CD4-positive, alpha-beta T cell treated with Interleukin-17A for 1 hour (primary cell): ENCODE measurements around the gene PHLDB2.

Experiments used
- DNase-seq: peaks from one replicate; pipeline ENCODE4 v3.0.0-alpha.2; 2020

The PHLDB2 gene

DNA sequence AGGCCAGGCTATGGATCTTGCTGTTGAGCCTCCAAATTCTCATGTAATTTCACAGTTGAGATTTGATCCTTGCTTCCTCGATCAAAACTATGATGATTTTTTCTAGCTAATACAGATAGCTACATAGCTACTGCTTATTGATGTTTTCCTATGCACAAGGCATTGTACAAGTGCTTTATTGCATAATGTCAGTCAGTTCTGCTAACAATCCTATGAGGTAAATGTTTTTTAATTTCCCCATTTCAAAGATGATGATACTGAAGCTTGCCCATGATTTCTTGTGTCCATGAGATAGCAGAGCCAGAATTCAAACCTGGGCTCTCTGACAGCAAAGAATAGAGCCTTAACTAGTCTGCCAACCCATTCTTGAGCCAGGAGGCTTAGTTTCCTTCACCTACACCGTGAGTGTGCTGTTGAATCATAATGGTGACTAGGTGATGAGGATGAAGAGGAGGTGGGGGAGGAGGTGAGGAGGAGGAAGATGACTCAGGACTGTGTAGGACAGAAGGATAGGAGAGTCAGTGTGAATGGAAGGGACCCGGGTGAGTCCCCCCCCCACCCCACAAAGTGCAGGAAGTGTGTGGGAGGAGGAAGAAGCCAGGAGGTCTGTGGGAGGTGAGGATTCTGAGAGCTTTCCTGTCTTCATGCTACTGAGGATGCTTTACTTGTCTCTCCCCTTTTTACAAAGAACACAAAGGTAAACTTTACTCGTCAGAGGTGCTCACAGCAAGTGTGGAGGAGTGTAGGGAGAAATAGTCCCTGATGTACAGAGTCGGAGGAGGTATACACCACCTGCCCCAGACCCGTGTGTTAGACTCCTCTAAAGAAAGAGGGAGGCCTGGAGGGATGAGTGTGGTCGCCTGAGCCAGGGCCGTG is 143.3 kb downstream of the PHLDB2 start:
- peak; percentile 3 for DNase-seq

DNA sequence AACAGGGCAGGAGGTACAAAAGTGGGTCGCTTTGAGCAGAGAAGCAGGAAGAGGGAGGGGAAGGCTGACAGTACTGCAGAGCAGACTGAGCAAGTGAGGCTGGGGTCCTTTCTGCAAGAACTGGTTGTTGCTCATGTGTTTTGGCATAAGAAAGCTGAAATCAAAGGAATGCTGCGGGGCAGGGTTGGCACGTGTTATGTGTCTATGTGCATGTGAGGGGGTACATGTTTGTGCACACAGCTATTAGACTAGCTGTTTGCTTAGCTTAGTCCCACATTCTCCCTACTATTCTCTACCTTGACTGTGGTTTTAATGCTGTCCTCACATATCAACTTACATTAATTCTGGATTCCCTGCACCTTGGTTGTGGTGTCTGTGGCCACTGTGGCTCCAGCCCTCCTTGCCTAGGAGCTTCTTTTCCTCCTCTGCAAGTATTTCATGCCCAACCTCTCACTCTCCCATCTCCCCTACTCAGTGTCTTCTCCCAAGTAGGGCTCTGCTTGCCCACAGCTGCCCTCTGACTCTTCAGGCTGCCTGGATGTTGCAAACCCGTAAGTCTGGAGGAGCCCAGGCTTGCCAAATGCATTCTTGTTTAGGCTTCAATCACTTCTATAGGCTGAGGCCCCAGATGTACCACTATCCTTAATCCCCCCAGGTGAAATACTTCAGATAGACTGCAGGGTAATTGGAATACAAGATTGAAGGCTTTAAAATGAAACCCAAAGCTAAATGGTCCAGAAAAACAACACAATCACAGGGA is 144.4 kb downstream of the PHLDB2 start:
- no peak for DNase-seq

DNA sequence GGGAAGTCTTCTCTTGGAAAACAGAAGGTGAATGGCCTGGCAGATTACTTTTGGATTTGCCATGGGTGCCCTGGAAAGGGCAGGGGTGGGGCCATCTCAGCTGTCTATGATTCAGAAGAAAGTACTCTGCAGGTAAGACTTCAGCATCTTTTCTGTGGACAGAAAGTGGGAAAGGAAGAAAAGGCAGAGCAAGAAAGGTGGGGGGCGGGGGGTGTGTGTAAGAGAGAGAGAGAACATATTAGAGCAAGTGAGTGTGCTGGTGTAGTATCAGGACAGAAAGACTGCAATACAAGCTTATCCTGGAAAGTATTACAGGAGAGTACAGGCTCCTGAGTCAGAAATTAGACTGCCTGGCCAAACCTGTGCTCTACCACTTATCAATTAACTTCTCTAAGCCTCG is 145.1 kb downstream of the PHLDB2 start:
- DNase-seq = no peak

DNA sequence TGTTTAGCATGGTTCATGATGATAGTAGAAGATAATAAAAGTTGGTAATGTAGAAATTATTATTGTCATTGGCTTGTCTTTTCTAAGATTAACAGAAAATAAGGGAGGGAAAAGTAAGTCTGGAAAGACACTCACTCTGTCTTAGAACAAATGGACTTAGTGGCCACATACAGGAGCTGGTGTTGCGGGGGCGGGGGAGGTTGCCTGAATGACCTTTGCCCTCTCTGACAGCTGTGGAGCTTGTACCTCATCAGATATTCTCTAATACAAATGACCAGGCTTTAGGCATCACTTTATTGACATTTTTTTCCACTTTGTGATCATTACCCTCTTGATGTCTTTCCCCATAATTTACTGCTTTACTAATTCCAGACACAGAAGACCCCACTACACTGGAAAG is 145.6 kb downstream of the PHLDB2 start:
- DNase-seq = no peak

DNA sequence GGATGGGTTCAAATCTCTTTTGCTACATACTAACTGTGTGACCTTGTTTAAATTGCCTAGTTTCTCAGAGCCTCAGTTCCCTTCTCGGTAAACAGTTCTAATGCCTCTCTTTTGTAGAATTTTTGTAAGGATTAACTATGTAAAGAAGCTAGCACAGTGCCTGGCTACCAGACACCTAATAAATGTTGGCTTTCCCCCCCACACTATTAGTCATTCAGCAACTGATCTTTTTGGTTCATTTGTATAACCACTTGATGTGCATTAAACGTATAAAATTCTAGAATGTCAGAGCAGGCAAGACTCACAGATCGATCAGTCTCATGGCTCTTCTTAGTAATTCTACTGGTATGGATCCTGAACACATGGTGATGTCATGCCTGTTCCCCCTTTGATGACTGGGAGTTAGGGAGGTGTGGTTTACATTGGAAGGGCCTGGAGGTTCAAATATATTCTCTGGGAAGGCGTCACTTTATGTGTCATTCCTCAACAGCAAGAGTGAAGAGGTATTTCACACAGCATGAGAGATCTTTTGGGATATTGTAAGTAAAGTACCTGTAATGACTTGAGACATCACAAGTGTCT is 146.1 kb downstream of the PHLDB2 start:
- DNase-seq = no peak

DNA sequence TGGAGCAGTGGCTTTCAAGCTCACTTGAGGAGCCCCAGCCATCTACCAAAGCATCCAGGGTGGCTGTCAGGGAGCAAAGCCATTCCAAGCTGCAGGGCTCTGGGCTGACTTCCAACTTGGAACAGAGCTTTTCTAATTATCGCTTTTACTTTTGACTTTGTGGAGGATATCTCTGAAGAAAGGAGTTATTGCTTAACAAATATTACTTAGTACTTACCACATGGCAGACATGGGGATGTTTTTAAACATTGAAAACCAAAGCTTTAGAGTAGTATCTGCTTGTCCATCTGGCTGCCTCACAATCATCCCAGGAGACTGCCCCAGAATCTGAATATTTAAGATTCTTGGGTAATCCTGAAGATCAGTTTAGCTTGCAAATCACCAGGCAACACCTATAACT is 148.6 kb downstream of the PHLDB2 start:
- DNase-seq = no peak

DNA sequence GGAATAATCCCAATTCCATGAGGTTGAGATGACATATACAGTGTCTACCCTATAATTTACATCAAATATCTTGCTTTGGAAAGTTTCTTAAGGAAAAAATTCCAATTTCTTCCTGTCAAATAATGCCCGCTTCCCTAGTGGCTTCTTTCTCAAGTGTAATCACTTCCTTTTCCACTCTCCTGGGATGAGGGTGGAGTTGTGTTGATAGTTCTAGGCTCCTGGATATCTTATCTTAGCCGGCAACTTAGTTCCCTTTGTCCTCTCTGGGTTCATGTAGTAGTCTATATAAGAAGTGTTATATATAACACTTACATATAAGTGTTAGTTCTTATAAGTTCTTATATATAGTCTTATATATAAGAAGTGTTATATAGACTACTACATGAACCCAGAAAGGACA is 150.6 kb downstream of the PHLDB2 start:
- no peak for DNase-seq

DNA sequence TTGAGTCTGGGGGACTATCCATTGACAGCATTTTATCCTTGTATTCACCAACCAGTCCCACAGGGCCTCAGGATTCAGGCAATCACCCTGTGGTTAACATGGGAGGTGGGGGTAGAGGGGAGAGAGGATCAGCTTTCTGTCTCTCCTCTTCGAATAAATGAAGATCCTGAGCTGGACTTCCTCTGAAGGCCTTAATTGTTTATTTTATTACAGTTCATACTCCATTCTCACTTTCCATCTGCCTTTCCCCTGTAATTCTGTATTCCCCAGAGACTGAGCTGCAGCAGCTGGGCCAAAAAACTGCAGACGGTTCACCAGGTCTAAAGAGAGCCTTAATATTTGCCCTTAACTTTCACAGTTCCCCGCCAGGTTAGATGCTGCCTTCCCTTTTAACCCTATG is 151.6 kb downstream of the PHLDB2 start:
- DNase-seq = no peak

DNA sequence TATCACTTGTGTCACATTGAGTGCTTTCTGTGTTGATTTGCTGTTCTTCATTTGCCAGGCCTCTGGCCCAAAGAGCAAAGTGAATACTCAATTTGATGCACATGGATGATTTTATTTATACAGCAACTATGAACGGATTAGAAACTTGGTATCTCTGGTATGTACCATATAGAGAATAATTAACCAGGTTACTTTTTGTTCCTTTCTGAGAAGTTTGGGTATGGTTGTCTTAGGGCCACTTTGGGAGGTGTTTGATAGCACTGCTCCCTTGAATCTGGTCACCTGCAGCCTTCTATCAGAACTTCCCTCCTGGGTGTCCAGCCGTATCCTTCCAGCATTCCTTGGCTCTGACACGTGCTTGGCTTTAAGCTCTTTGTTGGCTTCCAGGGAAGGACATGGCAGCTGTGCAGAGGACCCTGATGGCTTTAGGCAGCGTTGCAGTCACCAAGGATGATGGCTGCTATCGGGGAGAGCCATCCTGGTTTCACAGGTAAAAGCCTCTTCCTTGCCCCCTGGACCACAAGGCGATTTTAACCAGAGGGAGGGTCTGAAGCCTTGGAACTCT is 152.4 kb downstream of the PHLDB2 start:
- no peak for DNase-seq

DNA sequence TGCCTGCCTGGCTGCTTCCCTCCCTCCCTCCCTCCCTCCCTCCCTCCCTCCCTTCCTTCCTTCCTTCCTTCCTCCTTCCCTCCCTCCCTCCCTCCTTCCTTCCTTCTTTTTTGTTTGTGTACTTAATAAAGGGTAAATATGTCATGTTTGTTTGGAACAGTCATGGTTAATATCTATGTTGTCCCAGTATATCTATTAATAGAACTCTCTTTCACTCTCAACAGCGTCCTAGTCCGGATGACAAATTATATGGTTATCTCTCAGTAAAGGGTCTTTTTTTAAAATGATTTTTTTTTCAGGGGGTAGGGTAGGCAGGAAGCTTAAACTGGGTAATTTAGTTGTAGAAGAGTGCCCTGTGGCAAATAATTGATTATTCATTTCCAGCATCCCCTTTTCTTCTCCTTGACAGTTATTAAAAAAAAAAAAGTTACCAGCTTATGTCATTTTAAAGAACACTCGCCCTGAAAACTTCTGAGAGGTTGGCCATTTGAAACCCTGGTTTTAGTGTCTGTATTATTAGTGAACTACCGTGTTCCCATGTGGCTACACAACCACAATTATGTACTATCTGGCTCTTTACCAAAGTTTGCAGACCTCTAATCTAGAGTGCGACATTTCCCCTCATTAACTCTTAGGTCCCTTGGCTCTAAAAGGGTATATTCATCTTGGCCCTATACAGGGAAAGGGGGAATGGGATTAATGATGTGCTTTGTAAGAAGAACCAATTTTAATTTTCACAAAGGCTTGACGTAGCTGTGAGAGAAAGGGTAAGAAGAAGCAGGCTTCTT is 153.3 kb downstream of the PHLDB2 start:
- DNase-seq = no peak

DNA sequence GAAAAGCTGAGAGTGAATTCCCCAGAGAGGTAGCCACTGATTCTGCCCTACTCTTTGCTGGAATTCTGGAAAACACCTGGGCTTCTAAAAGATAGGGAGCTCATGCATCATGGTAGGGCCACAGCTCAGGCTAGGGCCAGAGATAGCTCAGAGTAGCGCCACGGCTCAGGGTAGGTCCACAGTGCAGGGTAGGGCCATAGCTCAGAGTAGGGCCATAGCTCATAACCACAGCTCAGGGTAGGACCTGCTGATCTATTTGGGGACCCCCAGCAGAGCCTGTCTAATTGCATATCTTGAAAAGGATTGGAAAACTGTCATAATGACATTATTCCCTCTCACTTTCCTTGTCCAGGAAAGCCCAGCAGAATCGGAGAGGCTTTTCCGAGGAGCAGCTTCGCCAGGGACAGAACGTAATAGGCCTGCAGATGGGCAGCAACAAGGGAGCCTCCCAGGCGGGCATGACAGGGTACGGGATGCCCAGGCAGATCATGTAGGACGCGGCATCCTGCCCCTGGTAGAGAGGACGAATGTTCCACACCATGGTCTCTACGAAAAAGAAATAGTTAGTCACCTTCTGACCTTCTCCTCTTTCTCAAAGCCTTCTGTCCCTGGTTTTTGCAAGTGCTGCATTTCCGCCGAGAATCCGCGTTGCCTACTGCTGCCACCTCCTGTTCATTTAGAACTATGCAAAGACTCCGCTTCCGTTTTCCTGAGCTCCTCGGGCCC is 154.2 kb downstream of the PHLDB2 start:
- DNase-seq = peak; percentile 67

DNA sequence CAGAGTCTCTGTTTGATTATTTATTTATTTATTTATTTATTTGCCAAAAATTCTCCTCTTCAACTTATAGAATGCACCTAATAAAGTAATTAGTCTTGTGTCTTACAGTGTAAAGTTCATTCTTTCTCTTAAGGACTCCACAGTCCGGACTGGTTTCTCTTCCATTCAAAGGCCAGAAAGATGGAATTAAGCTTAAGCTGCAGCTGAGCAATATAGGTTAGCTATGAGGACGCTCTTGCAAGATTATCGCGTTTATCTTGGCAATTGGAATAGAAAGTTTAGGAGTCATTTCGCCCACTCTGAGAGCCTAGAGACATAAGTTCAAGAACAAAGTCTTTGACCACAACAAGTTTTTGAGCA is 154.7 kb downstream of the PHLDB2 start:
- DNase-seq = no peak

DNA sequence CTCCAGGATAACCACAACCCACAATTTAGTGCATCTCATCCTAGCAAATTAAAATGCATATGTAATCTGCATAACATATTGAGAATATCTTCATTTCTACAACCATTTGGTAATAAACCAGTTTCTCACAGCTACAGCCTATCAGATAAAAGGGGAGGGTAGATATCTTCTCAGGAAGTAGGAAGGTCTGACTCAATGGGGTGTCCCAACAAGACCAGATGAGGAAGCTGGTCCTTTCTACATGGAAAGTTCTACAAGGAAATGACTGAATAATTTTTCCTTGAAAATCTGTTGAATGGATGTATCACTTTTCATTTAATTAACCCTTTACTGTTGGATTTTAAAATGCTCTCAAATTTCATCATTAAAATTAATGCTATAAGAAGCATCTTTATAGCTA is 158.0 kb downstream of the PHLDB2 start:
- no peak for DNase-seq

DNA sequence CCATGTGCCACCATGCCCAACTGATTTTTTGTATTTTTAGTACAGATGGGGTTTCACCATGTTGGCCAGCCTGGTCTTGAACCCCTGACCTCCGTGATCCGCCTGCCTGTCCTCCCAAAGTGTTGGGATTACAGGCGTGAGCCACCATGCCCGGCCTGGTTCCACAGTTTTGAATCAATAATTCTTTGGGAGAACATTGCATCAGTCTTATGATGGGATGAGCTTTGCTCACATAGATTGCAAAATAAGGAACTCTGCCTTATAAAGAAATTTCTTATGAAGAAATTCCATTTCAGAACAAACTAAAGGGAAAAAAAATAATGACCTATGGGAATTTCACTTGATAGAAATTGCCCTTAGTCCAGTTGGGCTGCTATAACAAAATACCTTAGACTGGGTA is 159.6 kb downstream of the PHLDB2 start:
- no peak for DNase-seq

DNA sequence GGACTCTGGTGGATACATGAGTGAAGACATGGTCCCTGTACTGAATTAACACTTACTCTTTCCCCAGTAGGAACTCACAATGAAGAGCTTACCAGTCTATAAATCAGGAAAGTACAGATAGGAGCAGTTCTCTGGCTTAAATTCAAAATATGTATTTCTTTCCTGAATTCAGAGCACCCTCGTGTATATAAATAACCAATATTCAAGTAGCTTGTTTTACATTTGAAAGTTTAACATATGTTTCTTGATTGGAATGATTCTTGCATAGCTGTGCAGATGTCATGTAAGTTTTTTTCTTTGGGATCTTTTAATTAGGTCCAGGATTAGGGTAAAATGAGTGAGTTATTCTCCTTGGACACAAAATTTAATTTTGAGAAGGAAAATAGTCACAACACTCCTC is 160.7 kb downstream of the PHLDB2 start:
- no peak for DNase-seq

DNA sequence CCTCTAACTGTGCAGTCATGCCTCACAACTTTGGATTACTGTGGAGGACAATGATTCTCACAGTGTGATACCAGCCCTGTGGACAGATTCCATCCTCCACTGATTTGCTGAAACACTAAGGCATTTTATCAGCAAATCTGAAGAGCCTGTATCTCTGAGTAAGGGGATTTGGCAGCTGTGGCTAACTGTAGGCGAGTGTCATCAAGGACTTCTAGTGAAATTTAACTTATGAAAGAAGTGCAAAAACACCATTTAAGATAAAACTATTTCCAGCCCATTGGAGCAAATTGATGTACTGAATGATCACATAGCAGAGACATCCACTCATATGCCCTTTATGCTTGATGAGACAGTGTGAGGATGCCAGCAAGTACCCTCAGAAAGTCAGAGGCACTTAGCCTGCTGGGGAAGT is 161.6 kb downstream of the PHLDB2 start:
- DNase-seq = no peak
